AG04449 (cell line): ENCODE measurements around the gene GPHA2.

Experiments
- CTCF ChIA-PET: fragments of 350-600 bp; formaldehyde crosslinking; extraction: SDS; loops from one replicate; lab custom pipeline; 2021; ENCODE audit warnings: antibody characterized with exemption; lab: Yijun Ruan, JAX
- POLR2A ChIA-PET: fragments of 400-600, 350-600 bp; formaldehyde crosslinking; extraction: SDS; loops from one replicate; lab custom pipeline; 2020; ENCODE audit warnings: antibody characterized with exemption, inconsistent platforms; lab: Yijun Ruan, JAX
- DNase-seq: peaks from one replicate; pipeline ENCODE4 v3.0.0-alpha.2; 2010; ENCODE audit warnings: low read depth, low spot score
- H3K4me3 ChIP-seq: 2 replicates; pipeline ENCODE4 v1.5.1; 2011; ENCODE audit warnings: low read depth, mild to moderate bottlenecking, control low read depth, low read length
- CTCF ChIP-seq: IDR thresholded peaks from one replicate; pipeline ENCODE4 v1.5.1; 2011; ENCODE audit warnings: mild to moderate bottlenecking, moderate library complexity, low read length, control low read depth, inconsistent platforms; ENCODE audit not compliant: insufficient read depth; ENCODE audit errors: missing control alignments

Gene GPHA2

GRCh38 chr11:64898076-64898445, 37.6 kb downstream of the GPHA2 start:
- TF ChIP-seq CTCF = no peak
- no peak for DNase-seq
- ChIA-PET POLR2A (no interaction called here), CTCF (interaction anchor here (1.2 to 28.0 kb wide), 5 partner anchors 10 to 116 kb away, joined by 3 to 1375 read pairs (median 4); partner anchors contain the start of genes ARL2 and CDC42BPG)
- H3K4me3 ChIP-seq = no peak overlapping the region

GRCh38 chr11:64897381-64898075, 38.2 kb downstream of the GPHA2 start:
- CTCF ChIA-PET = interaction anchor here (1.2 to 28.0 kb wide), 5 partner anchors 9 to 117 kb away, joined by 3 to 1375 read pairs (median 4); partner anchors contain the start of genes ARL2 and CDC42BPG
- no peak for DNase-seq
- POLR2A ChIA-PET = no interaction called here

GRCh38 chr11:64896448-64897022, 39.2 kb downstream of the GPHA2 start:
- no peak overlapping the region for H3K4me3 ChIP-seq
- no peak for TF ChIP-seq CTCF
- ChIA-PET POLR2A (interaction anchor here (0.9 kb wide), 1 partner anchor 19 kb away, joined by 3 read pairs; no protein-coding TSS in a partner anchor), CTCF (interaction anchor here (1.0 to 28.0 kb wide), 11 partner anchors 8 to 222 kb away, joined by 3 to 1375 read pairs (median 6); partner anchors contain the start of genes ARL2, ATG2A, CDC42BPG and EHD1)
- DNase-seq = no peak

More at GRCh38 chr11:64897381-64898075, 38.2 kb downstream of the GPHA2 start:
- H3K4me3 ChIP-seq = no peak overlapping the region
- no peak for TF ChIP-seq CTCF

GRCh38 chr11:64894812-64895452, 40.8 kb downstream of the GPHA2 start:
- no peak for DNase-seq
- ChIA-PET POLR2A (interaction anchor here (0.6 kb wide), 1 partner anchor 28 kb away, joined by 3 read pairs; no protein-coding TSS in a partner anchor), CTCF (interaction anchor here (0.7 to 28.0 kb wide), 16 partner anchors 7 to 131 kb away, joined by 3 to 1375 read pairs (median 6); partner anchors contain the start of genes ARL2, ATG2A, CDC42BPG and EHD1)
- no peak overlapping the region for H3K4me3 ChIP-seq
- no peak for TF ChIP-seq CTCF

GRCh38 chr11:64894070-64894811, 41.5 kb downstream of the GPHA2 start:
- peak; percentile 96 for TF ChIP-seq CTCF
- ChIA-PET POLR2A (no interaction called here), CTCF (interaction anchor here (0.6 to 28.0 kb wide), 25 partner anchors 7 to 132 kb away, joined by 3 to 1375 read pairs (median 5); partner anchors contain the start of genes ARL2, ATG2A, CDC42BPG and EHD1)
- no peak overlapping the region for H3K4me3 ChIP-seq
- DNase-seq = no peak
